Calu3 (cell line): ENCODE results near the gene SLC25A10. TPM values are rescaled to one million over a fixed set of nuclear protein-coding genes. Genes with fewer than 3 reads are reported as not detected.

Experiments
- BruUV-seq: library from RNA; stranded (reverse); fragments of 400-500 nt; replicated peaks from 2 replicates; lab custom pipeline; 2021; lab: Mats Ljungman, UMichigan
- CTCF ChIA-PET: fragments of 300-600 bp; sonication (Branson Sonifier 250); formaldehyde crosslinking; loops from one replicate; lab custom pipeline; 2022; ENCODE audit warnings: antibody characterized with exemption; lab: Charles Lee
- DNase-seq: peaks from one replicate; pipeline ENCODE4 v3.0.0; 2022
- H3K27ac Mint-ChIP-seq: one replicate; pipeline ENCODE4 v1.8.0; 2022; ENCODE audit warnings: mixed read lengths; ENCODE audit not compliant: unreplicated experiment
- H3K27me3 Mint-ChIP-seq: one replicate; pipeline ENCODE4 v1.8.0; 2022; ENCODE audit warnings: mixed read lengths; ENCODE audit not compliant: unreplicated experiment
- H3K36me3 Mint-ChIP-seq: one replicate; pipeline ENCODE4 v1.8.0; 2022; ENCODE audit warnings: mild to moderate bottlenecking, moderate library complexity, mixed read lengths; ENCODE audit not compliant: insufficient read depth, unreplicated experiment
- H3K4me1 Mint-ChIP-seq: one replicate; pipeline ENCODE4 v1.8.0; 2022; ENCODE audit warnings: mild to moderate bottlenecking, low read depth, mixed read lengths; ENCODE audit not compliant: unreplicated experiment
- H3K4me3 Mint-ChIP-seq: one replicate; pipeline ENCODE4 v1.8.0; 2022; ENCODE audit warnings: mild to moderate bottlenecking, low read depth, moderate library complexity, mixed read lengths; ENCODE audit not compliant: unreplicated experiment
- H3K9me3 Mint-ChIP-seq: one replicate; pipeline ENCODE4 v1.8.0; 2022; ENCODE audit warnings: low read depth, mixed read lengths; ENCODE audit not compliant: unreplicated experiment
- intact Hi-C: fragments of 100-400 bp; cut with micrococcal nuclease; formaldehyde crosslinking; loops from one replicate; pipeline ENCODE4 v1.10.0; 2022; ENCODE audit not compliant: unreplicated experiment
- microRNA-seq: library from miRNA; unstranded; fragments of <30 nt; microRNA quantifications from one replicate; pipeline ENCODE4 v1.2.0, GENCODE V29; 2022
- total RNA-seq: library from RNA; stranded (reverse); gene quantifications from 2 replicates; pipeline ENCODE4 v1.2.3, GENCODE V29; 2022
- TF ChIP-seq, protein P1 (sequence below): fragments of 200-600 bp; IDR thresholded peaks from one replicate; pipeline ENCODE4 v1.8.0; 2022; ENCODE audit warnings: antibody characterized with exemption; ENCODE audit not compliant: unreplicated experiment

The SLC25A10 gene
- total RNA-seq, 1 experiment from 2014 or later, result 72.3 TPM

DNA sequence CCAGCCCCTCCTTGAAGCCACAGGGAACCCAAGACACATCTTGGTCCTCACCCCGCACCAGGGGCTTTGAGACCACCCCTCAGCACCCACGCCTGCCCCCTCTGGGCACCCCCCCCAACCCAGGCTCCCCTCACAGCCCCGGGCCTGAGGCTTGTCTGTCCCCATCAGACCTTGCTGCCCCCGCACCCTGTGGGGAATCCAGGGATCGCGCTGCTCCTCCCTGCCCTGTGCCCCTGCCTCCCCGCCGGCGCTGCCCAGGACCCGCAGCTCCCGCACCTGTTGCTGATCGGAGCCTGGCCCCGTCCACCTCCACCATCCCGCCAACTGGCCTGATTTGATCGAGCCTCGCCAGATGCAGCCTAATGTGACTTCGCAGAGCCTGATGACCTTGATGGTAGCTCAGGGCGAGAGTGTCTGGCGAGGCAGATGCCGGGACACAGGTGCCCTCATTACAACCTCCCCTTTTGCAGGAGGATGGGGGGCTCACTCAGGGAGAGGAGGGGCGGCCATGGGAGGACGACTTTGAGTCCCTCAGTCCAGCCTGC, 29.0 kb downstream of the SLC25A10 start:
- intact Hi-C loops, result no loop called here
- CTCF ChIA-PET, result no interaction called here
- DNase-seq, result no peak
- Mint-ChIP-seq H3K27me3 (no peaks in the 10 kb centered on the region), H3K9me3 (no peaks in the 10 kb centered on the region), H3K4me1 (peaks cover under 1% of the 10 kb centered on the region), H3K27ac (no peak overlapping the region), H3K36me3 (peaks cover 5% of the 10 kb centered on the region), H3K4me3 (no peak overlapping the region)
- TF ChIP-seq, protein P1, sequence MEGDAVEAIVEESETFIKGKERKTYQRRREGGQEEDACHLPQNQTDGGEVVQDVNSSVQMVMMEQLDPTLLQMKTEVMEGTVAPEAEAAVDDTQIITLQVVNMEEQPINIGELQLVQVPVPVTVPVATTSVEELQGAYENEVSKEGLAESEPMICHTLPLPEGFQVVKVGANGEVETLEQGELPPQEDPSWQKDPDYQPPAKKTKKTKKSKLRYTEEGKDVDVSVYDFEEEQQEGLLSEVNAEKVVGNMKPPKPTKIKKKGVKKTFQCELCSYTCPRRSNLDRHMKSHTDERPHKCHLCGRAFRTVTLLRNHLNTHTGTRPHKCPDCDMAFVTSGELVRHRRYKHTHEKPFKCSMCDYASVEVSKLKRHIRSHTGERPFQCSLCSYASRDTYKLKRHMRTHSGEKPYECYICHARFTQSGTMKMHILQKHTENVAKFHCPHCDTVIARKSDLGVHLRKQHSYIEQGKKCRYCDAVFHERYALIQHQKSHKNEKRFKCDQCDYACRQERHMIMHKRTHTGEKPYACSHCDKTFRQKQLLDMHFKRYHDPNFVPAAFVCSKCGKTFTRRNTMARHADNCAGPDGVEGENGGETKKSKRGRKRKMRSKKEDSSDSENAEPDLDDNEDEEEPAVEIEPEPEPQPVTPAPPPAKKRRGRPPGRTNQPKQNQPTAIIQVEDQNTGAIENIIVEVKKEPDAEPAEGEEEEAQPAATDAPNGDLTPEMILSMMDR, result no peak
- no TSS peak for BruUV-seq

DNA sequence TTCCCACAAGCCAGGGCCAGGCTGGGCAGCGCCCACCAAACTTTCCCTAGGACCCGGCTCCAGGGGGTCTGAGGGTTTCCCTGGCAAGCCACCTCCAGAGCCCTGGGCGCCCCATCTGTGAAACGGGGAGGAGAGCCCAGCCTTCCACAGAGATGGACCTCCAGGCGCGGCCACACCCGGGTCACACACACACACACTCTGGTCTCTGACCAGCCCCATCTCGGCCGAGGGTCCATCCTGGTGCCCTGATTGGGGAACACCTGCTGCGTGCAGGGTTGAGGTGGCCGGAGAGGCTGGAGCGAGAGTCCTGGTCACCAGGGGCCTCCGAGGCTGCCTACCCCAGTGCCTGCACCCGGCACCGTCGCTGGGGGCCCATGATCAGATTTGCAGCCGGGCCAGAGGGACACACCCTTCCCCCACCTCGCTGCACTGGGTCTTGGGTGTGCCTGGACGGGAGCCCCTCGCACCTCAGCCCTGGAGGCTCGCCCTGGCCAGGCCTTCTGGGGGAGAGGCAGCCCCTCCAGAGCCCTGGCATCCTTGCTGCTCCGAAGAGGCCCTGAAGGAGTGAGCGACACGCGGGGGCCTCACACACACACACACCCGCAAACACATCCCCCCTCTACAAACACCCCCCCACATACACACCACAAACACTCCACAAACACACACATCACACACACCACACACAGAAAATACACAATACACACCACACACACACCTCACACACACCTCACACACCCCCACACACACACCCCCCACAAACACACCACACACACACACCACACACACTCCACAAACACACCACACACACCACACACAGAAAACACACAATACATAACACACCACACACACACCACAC, 29.7 kb downstream of the SLC25A10 start:
- H3K4me3 Mint-ChIP-seq, result no peak overlapping the region
- no peaks in the 10 kb centered on the region for H3K4me1 Mint-ChIP-seq
- H3K9me3 Mint-ChIP-seq, result no peaks in the 10 kb centered on the region
- no TSS peak for BruUV-seq
- H3K27me3 Mint-ChIP-seq, result no peaks in the 10 kb centered on the region
- intact Hi-C loops, result no loop called here
- no peak for DNase-seq
- no peak overlapping the region for H3K27ac Mint-ChIP-seq
- TF ChIP-seq, protein P1, result no peak
- H3K36me3 Mint-ChIP-seq, result peaks cover 5% of the 10 kb centered on the region
- CTCF ChIA-PET, result no interaction called here

Small RNA genes lying within 50 kb of the gene (microRNA-seq; reads per million reads assigned to microRNA genes)
- gene MIR6786, result 2.8 reads per million

Other genes starting within 250 kb of the SLC25A10 start
- gene ACTG1, start 199.5 kb upstream of the SLC25A10 start, total RNA-seq, result 2,184 and 2,327 TPM in 2 replicates
- gene FSCN2, start 183.9 kb upstream of the SLC25A10 start, total RNA-seq, result 5.5 and 7.0 TPM in 2 replicates
- 39.4 and 39.7 TPM in 2 replicates for gene FAAP100, start 159.9 kb upstream of the SLC25A10 start, total RNA-seq
- gene NPLOC4, start 75.2 kb upstream of the SLC25A10 start, total RNA-seq, result 146 and 149 TPM in 2 replicates
- gene TSPAN10, start 75.1 kb upstream of the SLC25A10 start, total RNA-seq, result 2.9 and 4.2 TPM in 2 replicates
- not detected in 2 replicates for gene PDE6G, start 55.7 kb upstream of the SLC25A10 start, total RNA-seq
- 36.5 and 39.5 TPM in 2 replicates for gene OXLD1, start 45.7 kb upstream of the SLC25A10 start, total RNA-seq
- gene CCDC137, start 45.5 kb upstream of the SLC25A10 start, total RNA-seq, result 37.5 and 37.8 TPM in 2 replicates
- 35.4 and 40.1 TPM in 2 replicates for gene ARL16, start 28.5 kb upstream of the SLC25A10 start, total RNA-seq
- 160 and 167 TPM in 2 replicates for gene HGS, start 28.3 kb upstream of the SLC25A10 start, total RNA-seq
- gene MRPL12, start 8.9 kb upstream of the SLC25A10 start, total RNA-seq, result 94.7 and 101 TPM in 2 replicates
- 0.78 TPM in 1 of 2 replicates, not detected in the other for gene GCGR, start 91.9 kb downstream of the SLC25A10 start, total RNA-seq
- gene MCRIP1, start 121.0 kb downstream of the SLC25A10 start, total RNA-seq, result 37.3 and 38.5 TPM in 2 replicates
- not detected in 2 replicates for gene PPP1R27, start 122.8 kb downstream of the SLC25A10 start, total RNA-seq
- 750 and 777 TPM in 2 replicates for gene P4HB, start 148.3 kb downstream of the SLC25A10 start, total RNA-seq
- 273 and 288 TPM in 2 replicates for gene ARHGDIA, start 159.1 kb downstream of the SLC25A10 start, total RNA-seq
- gene ALYREF, start 179.3 kb downstream of the SLC25A10 start, total RNA-seq, result 118 and 122 TPM in 2 replicates
- 110 and 113 TPM in 2 replicates for gene ANAPC11, start 179.4 kb downstream of the SLC25A10 start, total RNA-seq
- 0.27 and 0.47 TPM in 2 replicates for gene NPB, start 190.0 kb downstream of the SLC25A10 start, total RNA-seq
- gene PCYT2, start 199.1 kb downstream of the SLC25A10 start, total RNA-seq, result 58.4 and 60.9 TPM in 2 replicates
- 50.3 and 56.0 TPM in 2 replicates for gene SIRT7, start 205.9 kb downstream of the SLC25A10 start, total RNA-seq
- gene MAFG, start 215.5 kb downstream of the SLC25A10 start, total RNA-seq, result 36.1 and 37.9 TPM in 2 replicates
- gene PYCR1, start 225.0 kb downstream of the SLC25A10 start, total RNA-seq, result 102 and 105 TPM in 2 replicates
- not detected in 2 replicates for gene MYADML2, start 234.9 kb downstream of the SLC25A10 start, total RNA-seq
- not detected in 2 replicates for gene NOTUM, start 248.9 kb downstream of the SLC25A10 start, total RNA-seq